Measurements from ENCODE around the gene SAP25.
A peak's percentile ranks its signal among the peaks of the same experiment; 100 is the strongest.

- TF ChIP-seq CTCF (IDR thresholded peaks at IDR 0.05) (peak in 1 of 4 experiments; percentile 13), EP300 (IDR thresholded peaks at IDR 0.05) (no peak)
These were observed 25.8 kb downstream of the SAP25 start for GRCh38 chr7:100547872-100548271.

All from sigmoid colon (tissue), 4 donors.